GM12864 (cell line): ENCODE results near the gene ZNF613.
A peak's percentile ranks its signal among the peaks of the same experiment; 100 is the strongest.
"Not testable (repeated sequence)": the region's sequence is repeated elsewhere in the genome, so short reads cannot be mapped to it uniquely, and the experiment has no call there.

Experiments
- DNase-seq: peaks from one replicate; pipeline ENCODE4 v3.0.0-alpha.2; 2011; ENCODE audit warnings: low read depth
- H3K4me3 ChIP-seq: 2 replicates; pipeline ENCODE4 v1.5.1; 2011; ENCODE audit warnings: mild to moderate bottlenecking, low read depth, low read length, control low read depth
- TF ChIP-seq, protein P1 (sequence below): IDR thresholded peaks from 2 replicates; pipeline ENCODE4 v1.5.1; 2011; ENCODE audit warnings: low read depth, mild to moderate bottlenecking, moderate library complexity, low read length, control low read depth, inconsistent platforms; ENCODE audit errors: missing control alignments

The ZNF613 gene

DNA sequence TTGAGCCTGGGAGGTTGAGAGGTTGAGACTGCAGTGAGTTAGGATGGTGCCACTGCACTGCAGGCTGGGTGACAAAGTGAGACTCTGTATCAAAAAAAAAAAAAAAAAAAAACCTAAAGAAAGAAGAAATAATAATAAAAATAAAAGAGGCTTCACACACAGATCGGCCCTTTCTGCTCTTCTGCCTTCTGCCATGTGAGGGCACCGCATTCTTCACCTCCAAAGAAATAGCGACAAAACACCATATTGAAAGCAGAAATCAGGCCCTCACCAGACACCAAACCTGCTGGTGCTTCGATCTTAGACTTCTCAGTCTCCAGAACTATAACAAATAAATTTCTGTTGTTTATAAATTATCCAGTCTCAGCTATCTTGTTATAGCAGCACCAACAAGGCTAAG, 25.4 kb upstream of the ZNF613 start:
- DNase-seq, result no peak
- TF ChIP-seq, protein P1, sequence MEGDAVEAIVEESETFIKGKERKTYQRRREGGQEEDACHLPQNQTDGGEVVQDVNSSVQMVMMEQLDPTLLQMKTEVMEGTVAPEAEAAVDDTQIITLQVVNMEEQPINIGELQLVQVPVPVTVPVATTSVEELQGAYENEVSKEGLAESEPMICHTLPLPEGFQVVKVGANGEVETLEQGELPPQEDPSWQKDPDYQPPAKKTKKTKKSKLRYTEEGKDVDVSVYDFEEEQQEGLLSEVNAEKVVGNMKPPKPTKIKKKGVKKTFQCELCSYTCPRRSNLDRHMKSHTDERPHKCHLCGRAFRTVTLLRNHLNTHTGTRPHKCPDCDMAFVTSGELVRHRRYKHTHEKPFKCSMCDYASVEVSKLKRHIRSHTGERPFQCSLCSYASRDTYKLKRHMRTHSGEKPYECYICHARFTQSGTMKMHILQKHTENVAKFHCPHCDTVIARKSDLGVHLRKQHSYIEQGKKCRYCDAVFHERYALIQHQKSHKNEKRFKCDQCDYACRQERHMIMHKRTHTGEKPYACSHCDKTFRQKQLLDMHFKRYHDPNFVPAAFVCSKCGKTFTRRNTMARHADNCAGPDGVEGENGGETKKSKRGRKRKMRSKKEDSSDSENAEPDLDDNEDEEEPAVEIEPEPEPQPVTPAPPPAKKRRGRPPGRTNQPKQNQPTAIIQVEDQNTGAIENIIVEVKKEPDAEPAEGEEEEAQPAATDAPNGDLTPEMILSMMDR, result no peak
- H3K4me3 ChIP-seq, result no peak overlapping the region

DNA sequence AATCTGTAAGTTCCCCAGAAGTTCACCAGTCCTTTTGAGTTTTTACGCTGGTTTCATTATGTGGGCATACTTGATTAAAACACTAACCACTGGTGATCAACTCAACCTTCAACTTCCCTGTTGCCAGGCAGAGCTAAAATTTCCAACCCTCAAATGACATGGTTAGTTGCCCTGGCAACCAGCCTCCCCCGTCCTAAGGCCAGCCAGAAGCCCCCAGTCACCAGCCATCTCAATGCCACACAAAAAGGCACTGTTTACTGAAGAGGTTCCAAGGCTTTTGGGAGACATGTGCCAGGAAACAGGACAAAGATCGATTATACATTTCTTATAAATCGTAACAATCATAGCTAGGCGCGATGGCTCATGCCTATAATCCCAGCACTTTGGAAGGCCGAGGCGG, 24.1 kb upstream of the ZNF613 start:
- DNase-seq, result no peak
- no peak overlapping the region for H3K4me3 ChIP-seq
- TF ChIP-seq, protein P1, result no peak

DNA sequence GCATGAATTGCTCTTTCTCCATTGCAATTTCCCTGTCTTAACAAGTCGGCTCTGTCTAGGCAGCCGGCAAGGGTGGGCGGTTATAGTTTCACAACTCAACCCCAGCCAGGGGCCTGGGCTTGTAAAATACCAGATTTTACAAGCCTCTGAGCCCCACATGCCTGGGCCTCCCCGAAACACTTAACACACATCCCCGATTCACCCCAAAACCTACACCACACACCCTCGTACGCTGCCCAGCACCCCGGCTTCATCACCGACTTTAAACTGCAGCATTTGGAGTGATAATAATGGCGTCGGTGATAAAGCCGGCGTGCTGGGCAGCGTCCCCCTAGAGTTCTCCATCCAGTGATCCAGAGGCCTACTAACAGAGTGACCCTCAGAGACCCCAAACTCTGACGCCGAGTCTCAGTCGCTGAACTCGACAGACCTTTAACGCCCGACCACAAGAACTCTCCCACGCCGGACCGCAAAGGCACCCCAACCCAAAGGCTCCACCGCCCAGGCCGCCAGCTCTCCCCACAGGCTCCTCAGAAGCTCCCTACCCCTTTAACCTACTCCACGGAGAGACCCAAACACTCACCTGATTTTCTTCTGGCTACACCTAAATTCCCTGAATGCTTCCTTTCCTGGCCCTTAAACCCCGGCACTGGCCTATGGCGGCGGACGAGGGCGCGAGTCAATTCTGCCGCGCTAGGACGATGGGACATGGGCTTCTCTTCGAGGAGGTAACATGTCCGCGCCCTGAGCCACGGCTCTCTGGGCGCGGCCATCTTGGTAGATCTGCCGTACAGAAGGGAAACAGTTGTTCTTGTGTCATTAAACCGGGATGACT, 22.7 kb upstream of the ZNF613 start, which contains the start of gene ZNF649:
ZNF649 (minus strand) TSS at position 687 of the 835 bp plus-strand sequence. CDS start 4,910 bp downstream, outside the sequence.
- TF ChIP-seq, protein P1, result no peak
- peak within 1 kb of the TSS; percentile 90 for H3K4me3 ChIP-seq
- DNase-seq, result peak; percentile 61

DNA sequence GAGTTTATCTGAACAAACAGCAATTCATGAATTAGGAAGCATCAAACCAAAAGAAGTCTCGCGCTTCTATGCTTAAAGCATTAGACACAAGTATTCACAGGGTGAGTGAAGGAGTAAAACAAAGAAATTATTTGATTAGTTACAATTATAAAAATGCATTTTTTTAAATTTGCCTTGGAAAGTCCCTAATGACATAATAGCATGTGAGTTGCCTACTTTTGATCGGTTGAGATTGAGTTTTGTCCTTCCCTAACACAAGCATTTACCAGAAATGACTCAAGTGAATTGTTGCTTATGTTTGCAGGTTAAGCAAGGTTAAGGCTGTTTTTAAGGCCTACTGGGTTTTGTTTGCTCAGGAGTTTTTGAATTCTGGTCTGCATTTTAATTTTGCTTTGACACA, 22.1 kb upstream of the ZNF613 start:
- no peak overlapping the region for H3K4me3 ChIP-seq
- no peak for DNase-seq
- TF ChIP-seq, protein P1, result no peak

DNA sequence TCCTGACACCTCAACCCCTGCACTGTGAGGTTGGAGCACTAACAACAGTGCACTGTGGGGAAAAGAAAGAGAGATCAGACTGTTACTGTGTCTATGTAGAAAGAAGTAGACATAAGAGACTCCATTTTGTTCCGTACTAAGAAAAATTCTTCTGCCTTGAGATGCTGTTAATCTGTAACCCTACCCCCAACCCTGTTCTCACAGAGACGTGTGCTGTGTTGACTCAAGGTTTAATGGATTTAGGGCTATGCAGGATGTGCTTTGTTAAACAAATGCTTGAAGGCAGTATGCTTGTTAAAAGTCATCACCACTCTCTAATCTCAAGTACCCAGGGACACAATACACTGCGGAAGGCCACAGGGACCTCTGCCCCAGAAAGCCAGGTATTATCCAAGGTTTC, 21.6 kb upstream of the ZNF613 start:
- not testable (repeated sequence) for DNase-seq, H3K4me3 ChIP-seq

DNA sequence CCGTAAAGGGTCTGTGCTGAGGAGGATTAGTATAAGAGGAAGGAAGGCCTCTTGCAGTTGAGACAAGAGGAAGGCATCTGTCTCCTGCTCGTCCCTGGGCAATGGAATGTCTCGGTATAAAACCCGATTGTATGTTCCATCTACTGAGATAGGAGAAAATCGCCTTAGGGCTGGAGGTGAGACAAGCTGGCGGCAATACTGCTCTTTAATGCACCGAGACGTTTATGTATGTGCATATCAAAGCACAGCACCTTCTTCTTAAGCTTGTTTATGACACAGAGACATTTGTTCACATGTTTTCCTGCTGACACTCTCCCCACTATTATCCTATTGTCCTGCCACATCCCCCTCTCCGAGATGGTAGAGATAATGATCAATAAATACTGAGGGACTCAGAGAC, 21.2 kb upstream of the ZNF613 start:
- DNase-seq, result not testable (repeated sequence)

DNA sequence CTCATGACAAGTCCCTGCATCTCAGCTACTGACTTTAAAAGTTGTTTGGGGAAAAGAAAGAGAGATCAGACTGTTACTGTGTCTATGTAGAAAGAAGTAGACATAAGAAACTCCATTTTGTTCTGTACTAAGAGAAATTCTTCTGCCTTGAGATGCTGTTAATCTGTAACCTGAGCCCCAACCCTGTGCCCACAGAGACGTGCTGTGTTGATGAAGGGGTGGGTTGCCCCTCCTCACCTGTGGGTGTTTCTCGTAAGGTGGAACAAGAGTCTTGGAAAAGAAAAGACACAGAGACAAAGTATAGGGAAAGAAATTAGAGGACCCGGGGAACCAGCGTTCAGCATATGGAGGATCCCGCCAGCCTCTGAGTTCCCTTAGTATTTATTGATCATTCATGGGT, 19.3 kb upstream of the ZNF613 start:
- H3K4me3 ChIP-seq, DNase-seq: not testable (repeated sequence)

More for the DNA sequence above, 21.2 kb upstream of the ZNF613 start:
- H3K4me3 ChIP-seq, result not testable (repeated sequence)

DNA sequence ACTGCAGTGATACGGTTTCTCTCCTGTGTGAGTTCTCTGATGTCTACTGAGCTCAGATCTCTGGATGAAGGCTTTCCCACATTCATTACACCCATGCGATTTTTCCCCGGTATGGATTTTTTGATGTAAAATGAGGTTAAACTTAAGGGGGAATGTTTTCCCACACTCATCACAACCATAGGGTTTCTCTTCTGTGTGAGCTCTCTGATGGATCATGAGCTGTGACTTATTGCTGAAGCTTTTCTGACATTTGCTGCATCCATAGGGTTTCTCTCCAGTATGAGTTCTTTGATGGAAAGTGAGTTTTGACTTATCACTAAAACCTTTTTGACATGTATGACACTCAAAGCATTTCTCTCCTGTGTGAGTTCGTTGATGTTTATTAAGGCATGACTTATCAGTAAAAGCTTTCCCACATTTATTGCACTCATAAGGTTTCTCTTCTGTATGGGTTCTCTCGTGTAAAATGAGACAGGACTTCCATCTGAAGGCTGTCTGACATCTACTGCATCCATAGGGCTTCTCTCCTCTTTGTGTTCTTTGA, 11.9 kb upstream of the ZNF613 start:
- TF ChIP-seq, protein P1, result no peak
- no peak for DNase-seq
- no peak overlapping the region for H3K4me3 ChIP-seq
